HG03045 (cell line): ENCODE measurements around the gene RNF157.

ENCODE experiments used
- ATAC-seq: cut with Tn5 transposase; IDR thresholded peaks from one replicate; pipeline ENCODE4 v1.9.1; 2021; ENCODE audit warnings: mild to moderate bottlenecking, moderate library complexity; ENCODE audit not compliant: unreplicated experiment

RNF157 gene

DNA sequence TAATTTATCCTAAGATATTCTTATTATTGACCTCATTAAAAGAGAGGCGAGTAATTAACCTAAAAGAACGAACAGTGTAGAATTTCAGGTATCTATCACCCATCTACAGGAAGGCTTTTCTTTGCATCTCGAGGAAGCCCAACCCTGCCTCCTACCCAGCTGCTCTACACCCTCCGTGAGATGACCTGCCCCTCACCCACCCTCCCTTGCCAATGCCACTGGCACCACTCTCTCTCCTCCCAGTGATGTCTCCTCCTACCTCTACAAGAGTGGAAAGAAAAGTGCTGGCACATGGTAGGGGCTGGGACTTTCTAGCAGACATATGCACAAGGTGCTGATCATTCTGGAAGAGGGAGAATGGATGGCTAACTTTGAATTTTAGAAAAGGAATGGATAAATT lies 76.4 kb downstream of the RNF157 start:
- ATAC-seq: no peak

DNA sequence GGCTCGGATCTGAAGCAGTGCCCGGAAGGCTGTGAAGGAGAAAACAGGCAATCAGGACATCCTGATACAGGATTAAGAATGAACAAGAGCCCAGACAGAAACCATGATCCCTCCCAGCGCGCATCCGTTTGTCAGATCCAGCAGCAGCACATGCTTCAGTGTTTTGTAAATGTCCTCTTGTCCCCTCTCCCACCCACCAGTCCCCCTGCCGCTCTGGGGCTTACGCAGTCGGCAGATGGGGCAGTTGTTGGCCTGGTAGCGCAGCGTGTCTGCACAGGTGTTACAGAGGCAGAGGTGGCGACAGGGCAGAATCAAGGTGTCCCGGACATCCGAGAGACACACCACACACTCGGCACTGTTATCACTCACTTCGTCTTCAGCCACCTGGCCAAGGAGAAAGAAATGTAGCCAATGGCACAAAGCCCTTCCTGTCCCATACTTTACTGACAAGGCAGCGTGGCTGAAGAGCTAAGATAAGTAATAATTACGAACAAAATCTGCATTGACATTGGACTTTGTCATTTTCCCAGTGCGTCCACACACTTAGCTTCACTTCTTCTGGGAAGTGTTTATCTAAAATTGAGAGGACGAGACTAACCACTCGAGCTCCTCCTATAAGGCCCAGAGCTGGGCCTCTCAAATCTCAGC lies 78.5 kb downstream of the RNF157 start:
- ATAC-seq: no peak

DNA sequence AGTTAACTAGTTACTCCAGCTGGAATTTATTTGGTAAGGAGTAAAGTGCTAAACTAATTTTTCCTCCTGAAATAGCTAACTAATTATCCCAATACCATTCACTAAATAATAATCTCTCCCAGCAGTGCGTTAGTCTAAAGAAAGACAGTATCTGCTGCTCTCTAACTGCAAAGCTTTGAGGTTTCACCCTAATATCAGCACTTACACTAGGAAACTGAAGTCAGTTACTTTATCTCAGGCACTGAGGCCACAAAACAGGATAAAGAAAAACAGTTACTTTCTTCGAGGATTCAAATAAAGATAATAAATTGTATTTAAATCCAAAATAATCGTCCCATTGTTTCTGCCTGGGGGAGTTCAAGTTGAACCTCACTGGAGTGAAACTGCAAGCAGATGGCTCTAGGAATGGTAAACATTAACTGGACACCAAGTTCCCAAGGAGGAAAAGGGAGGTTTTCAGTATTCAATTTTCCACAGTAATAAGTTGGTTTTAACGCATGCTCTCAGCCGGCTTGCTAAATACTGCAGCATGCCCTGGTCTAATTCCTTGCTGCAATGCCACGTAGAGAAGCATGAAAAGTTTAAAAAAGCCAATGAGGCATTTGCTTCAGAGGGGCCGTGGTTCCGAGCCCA lies 79.3 kb downstream of the RNF157 start:
- ATAC-seq: no peak

DNA sequence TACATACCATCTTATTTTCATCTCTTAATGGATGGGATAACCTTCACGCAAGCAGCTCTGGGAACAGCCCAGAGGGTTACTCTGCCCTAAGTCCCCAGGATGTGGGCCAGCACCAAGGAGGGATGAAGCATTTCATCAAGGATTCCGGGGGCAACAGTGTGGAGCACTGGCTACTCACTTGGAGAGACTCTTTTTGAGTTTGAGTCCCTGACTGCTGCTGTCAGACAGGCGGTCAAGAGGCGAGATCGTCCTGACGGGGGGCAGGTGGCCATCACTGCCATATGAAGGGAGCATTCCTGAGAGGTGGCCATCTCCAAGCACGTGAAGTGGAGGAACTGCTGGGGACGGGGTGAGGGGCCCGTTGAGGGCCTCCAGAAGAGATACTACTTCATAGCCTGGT lies 81.1 kb downstream of the RNF157 start:
- ATAC-seq: no peak

DNA sequence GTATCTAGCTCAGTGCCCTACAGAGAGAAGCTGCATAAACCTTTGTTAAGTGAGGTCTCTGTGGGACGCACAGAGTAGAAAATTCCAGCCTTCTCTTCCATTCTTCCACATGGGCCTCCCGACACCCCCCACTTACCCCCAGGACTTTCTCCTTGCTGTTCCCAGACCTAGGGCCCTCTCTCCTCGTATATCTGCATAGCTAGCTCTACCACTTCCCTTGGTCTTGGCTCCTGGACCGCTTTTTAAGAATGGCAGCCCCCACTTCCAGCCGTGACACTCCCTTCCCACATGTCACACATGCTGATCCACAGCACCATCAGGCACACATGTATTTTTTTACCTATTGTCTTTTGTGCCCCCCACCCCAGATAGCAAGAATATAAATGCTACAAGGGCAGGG lies 82.5 kb downstream of the RNF157 start:
- no peak for ATAC-seq

DNA sequence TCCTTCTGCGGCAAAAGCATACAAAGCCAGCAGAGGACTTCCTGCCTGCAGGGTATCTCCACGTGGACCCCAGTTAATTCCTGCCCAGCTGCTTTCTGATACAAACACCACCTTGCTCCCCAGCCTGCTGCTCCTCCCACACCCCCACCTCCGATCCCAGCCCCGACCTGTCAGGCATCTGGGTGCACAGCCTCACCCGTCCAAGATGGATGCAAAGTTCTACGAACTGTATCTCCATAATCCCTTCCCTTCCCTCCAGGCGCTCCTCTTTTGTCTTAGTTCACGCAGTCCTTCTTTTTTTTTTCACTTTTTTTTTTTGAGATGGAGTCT lies 83.7 kb downstream of the RNF157 start:
- no peak for ATAC-seq

DNA sequence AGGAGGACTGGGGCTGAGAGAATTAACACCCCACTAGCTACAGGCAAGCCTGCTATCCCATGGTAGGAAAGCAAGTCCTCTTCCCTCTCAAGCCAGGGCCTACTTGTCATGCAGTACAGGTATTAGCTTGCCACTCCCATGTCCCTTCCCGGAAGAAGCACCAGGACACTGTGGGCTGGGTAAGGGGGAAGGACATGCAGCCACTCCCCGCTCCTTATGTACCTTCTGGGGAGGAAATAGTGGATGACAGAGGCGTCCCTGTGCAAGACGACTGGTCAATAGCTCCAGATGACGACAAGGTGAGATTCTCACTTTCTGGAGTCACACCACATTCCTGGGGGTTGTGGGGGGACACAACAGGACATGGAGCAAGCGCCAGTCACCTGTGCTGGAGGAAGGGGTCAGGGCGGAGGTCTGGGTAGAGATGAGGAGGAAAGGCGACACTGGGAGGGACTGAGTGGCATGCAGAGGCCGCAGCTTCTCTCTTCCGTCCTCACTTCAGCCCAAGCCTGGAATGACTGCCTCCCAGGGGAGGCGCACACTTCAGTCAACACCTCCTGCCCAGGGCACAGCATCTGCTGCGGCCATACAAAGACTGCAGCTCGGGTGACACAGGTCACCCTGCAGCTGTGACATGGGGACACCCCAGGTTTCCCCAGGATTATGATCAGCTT lies 84.2 kb downstream of the RNF157 start:
- no peak for ATAC-seq

DNA sequence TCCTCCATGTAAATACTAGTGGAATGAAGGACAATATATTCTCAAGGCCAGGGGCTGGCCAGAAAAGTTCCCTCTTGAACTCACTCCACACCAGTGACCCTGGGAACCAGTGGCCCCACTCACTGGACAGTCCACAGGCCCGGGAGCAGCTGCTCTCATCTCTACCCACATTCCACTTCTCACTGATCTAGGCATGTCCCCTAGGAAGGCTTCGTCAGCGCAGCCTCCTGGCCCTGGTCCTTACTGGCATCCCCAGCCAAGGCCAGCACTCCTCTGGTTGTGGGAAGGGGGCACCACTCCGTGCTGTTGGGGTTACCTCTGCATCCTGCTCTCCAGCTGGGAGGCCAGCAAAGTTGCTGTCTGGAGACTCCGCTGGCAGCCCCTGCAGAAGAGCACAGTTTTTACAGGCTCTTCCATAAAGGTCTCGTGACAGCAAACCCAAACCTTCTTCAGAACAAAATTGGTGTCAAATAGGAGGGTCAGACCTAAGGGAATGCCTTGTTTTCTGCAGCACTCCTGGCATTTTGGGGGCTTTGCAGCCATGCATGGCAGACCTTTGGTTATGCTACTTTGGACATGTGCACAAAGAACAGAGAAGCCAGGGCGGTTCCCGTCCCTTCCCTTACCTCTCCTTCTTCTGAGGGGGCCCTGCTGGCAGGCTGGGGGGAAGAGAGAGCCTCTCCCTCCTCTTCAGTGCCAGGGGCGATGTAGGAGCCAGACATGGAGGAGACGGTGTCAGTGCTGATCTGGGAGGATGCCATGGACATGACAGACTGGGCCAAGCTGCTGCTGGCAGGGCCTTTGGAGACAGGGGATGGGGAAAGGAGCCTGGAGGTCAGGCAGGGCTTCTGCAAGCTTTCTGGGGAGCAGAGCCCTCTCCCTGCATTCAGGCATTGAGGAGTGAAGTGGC lies 85.1 kb downstream of the RNF157 start:
- ATAC-seq: no peak

DNA sequence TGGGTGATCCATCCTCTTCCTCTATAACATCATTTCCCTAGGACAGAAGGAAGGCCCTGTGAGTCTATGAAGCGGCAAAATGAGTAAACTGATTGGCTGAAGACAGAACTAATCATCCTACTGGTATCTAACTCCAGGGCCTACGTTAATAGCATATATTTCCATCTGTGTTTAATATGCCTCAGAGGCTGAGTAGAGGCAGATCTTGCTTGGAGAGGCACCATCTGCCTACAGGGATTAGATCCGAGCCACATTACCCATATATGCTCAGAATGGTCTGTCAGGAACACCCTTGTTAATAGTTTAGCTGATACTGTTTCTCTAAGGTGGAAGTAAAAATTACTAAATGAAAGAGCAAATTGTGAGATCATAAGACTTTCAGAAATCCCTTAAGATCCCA lies 86.0 kb downstream of the RNF157 start:
- ATAC-seq: no peak

DNA sequence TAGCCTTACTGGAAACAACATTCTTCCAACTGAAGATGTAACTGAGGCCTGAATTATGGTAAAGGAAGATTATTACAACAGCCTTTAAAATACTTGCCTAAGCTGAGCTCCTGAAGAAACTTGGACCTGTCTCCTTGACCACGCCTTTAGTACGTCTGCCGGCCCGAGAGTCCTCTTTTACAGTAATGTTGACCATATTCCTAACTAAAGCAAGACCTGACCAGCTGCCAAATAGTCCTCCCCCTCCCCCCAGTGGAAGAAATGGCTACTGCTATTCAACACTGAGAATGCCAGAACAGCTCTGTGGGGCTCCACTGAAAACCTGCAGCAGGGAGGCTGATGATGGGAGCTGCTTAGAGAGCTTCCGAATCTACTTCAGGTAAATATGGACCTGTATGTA lies 86.7 kb downstream of the RNF157 start:
- ATAC-seq: no peak

DNA sequence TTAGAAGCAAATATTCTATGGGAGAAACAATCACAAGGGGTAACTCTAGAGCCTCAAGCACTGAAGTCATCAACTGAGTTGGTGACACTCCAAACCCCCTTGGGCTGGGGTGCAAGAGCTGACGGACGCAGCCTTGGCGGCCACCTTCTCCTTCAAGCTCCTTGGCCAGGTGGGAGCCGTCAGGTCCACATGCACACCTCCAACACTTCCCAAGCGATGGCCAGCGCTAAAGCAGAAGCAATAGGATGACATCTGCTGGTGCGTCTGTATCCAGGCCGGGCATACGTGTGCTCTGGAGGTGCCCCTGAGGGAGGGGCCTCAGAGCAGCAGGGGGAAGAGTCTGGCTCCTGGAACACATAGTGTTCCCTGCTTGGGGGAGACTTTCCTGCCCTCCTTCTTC lies 87.1 kb downstream of the RNF157 start:
- no peak for ATAC-seq

DNA sequence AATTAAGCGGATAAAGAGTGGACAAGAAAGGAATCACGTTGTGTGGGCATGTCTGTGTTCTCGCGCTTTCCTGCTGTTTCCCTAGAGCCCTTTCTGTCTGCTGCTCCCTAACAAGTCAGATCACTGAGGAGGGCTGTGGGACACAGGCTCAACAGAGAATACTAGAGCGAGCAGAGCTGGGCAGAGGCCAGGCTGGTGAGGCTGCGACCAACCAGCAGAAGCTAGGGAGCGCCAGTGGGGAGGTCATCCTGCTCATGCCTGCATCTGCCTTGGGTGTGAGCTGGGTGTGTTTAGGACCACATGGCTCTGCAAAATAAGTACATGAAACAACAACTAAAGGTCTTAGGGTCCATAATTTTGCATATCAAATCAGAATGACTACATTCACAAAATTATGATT lies 87.7 kb downstream of the RNF157 start:
- no peak for ATAC-seq

DNA sequence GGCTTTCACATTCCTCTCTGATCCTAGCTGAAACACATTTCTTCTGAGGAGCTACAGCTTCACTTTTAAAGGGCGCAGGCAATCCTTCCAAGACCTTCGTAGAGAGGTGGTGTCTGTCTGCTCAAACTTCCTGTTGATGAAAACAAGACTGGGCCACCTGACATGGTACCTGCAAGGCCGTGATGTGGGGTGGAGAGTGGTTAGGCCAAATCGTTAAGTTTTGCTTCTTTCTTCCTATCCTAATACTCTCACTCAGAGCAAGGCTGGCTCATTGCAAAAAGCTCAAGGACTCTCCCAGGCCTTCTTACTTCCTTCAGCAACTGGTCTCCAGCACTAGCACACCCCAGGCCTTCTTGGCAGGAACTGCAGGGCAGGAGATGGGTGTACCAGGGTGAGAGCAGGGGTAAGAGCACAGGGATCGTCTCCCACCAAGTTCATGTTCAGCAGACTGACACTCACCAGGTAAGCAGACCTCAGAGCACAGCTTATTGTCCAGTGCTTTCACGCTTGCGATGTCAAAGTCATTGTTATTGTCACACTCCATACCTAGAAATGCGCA lies 88.3 kb downstream of the RNF157 start:
- ATAC-seq: no peak

DNA sequence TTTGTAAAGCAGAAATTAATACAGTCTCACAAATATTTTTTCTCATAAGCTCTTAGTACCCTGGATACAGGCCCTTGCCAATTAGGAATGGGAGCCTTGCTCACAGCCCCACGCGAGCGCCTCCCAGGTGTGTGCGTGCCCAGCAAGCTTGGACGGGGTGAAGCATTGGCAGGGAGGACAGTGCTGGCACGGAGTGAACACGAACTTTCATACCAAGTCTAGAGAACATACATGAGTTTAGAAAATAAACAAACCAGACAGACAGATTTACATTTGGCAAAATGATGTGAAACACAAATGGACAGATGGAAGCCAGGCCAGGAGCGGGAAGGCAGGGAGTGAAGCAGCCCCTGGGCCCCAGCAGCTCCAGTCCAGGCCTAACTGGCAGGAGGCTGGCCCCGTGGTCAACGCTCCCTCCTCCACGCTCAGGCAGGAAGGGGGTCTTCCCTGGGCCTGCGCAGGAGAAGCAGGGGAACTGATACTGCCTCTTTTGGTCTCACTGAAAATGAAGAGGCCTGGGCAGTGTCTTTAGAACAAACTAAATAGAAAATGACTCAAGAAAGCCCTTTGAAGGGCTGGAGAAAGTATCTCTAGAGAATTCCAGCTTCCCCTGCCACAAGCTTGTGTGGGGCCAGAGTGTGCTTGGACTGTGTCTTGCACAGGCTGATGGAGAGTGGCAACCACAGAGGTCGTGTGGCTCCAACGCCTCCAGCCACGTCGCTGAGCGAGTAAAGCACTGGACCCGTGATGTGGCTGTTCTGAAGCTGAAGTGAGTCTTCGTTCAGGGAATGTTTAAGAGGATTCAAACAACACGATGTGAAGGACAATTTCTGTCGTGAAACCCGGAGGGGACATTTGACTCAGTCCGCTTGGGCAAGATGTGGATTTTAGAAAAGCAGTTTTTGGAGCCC lies 89.3 kb downstream of the RNF157 start:
- no peak for ATAC-seq

DNA sequence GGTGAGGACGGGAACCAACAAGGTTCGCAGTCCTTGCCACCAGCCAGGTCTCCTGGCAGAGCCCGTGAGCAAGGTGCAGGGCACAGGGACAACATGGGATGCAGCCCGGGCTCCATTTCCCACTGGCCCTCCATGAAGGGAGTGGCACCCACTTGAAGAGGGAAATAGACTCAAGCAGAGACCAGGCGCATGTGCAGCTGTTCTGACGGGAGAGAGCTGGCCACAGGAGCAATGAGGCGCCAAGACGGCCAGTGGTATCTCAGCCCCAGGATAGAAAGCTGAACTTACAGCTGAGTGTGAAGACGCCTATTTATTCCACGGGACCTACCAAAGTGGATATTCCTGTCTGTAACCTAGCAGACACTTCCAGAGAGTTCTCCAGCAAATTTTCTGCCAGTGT lies 91.1 kb downstream of the RNF157 start:
- no peak for ATAC-seq

DNA sequence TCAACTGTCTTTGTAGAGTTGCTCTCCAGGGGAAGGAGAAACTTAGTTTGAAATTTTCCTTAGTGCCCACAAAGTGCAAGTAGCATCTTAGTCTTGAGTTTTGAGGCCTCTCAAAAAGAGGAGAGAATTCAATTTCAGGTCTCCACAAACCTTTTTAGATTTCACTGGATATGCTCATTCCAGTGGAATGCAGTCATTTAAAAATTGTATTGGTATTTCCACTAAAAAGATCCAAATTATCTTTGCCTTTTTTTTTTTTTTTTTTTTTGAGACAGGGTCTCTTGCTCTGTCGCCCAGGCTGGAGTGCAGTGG lies 92.3 kb downstream of the RNF157 start:
- no peak for ATAC-seq

DNA sequence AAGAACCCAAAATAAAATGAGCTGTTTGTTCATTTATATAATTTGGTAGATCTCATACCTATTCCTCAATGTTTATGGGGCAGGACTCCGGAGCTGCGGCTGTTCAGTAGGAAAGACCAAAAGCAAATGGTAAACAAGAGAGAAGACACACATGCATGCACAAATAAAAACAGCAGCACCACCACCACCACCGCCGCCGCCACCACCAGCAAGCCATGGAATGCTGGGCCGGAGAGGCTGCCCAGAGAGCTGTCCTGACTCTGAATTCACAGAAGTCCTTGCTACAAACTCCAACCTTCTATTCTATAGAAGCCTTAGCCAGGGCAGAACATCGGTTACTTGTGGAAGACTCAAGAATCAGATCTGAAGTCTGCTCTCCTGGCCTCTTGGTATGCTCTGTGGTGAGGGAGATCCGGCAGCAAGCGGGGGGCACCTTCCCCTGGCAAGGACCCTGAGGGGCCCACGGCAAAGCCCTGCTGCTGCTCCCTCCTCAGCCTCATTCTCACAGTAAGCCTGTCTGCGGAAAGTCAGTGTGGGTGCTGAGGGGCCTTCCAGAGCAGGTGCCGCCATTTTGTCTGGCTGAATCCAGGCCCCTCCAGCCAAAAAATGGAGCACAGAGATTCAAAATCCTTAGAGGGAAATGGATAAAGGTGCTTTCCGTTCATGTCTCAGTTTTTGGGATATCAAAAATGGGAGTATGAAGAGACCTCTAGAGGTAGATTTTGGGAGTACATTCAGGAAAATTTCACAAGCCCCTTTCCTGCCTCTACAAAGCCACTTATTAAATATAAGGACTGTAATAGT lies 92.9 kb downstream of the RNF157 start:
- ATAC-seq: no peak

DNA sequence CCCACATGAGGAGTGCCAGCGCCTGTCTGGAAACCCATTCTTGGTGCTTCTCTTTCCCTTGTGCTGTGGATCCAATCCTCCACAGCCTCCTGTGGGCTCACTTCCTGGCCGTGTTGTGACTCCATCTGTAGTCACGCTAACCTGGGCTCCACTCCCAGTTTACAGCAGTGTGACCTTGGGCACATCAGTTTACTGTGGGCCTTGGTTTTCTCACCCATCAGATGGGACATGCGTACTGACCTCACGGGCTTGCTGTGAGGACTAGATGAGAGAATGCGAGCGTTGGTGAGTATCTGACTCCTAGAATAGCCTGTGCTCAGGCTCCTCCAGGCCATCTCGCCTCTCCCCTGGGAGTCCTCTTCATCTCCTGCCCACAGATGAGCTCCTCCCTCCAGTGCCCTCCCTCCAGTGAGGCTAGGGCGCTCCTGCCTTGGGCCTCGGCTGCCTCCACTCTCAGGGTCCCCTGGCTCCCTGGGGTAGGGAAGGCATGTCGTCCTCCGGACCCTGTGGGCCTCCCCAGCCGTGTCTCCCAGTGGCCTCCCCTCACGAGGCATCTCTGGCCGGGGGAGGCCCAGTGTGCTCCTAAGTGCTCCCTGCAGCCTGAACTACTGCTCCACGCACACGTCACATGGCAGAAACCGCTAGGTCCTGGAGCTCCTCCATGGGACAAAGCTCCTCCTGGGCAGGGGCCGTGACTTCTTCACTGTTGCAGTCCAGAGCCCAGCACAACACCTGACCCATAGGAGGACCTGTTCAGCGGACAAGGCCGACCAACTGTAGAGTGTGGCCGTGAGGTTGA lies 94.0 kb downstream of the RNF157 start:
- no peak for ATAC-seq
